Transverse colon (tissue), 4 donors: ENCODE data around the gene OTOG. TPM values are rescaled to one million over a fixed set of nuclear protein-coding genes. Genes with fewer than 3 reads are reported as not detected.

Experiments
- DNase-seq: peaks from one replicate; pipeline ENCODE4 v3.0.0-alpha.2; 2019
- H3K27ac ChIP-seq, 4 donors: fragments of 200-600 bp; sonication (generic); 2 replicates each; pipeline ENCODE4 v1.5.1; 2016 to 2018; ENCODE audit warnings: inconsistent platforms in 4 of 4
- H3K27me3 ChIP-seq: fragments of 200-600 bp; sonication (generic); 2 replicates; pipeline ENCODE4 v1.5.1; 2017; ENCODE audit warnings: inconsistent platforms
- H3K36me3 ChIP-seq, 4 donors: fragments of 200-600 bp; sonication (generic); 2 replicates each; pipeline ENCODE4 v1.5.1; 2017 to 2019; ENCODE audit warnings: inconsistent platforms in 4 of 4
- H3K4me1 ChIP-seq, 4 donors: fragments of 200-600 bp; sonication (generic); 2 replicates each; pipeline ENCODE4 v1.5.1; 2017 to 2020; ENCODE audit warnings: inconsistent platforms in 4 of 4
- H3K4me3 ChIP-seq, 4 donors: fragments of 200-600 bp; sonication (generic); 1 replicate in 1 of 4; 2 replicates in 3 of 4; pipeline versions ENCODE4 v1.5.1 to v1.6.1; 2017 to 2019; ENCODE audit warnings: inconsistent platforms in 4 of 4
- H3K9me3 ChIP-seq, 2 donors: fragments of 200-600 bp; sonication (generic); 2 replicates each; pipeline ENCODE4 v1.5.1; 2017 to 2019; ENCODE audit warnings: inconsistent platforms in 2 of 2
- EP300 ChIP-seq: sonication (generic); formaldehyde crosslinking; IDR thresholded peaks from one replicate; pipeline ENCODE4 v1.6.1; 2017; ENCODE audit warnings: antibody characterized with exemption, low read depth
- POLR2A ChIP-seq: fragments of 450-650 bp; IDR thresholded peaks from one replicate; pipeline ENCODE4 v1.6.1; 2016; ENCODE audit warnings: antibody characterized with exemption, mild to moderate bottlenecking, moderate library complexity
- POLR2AphosphoS5 ChIP-seq, 3 donors: sonication (generic); formaldehyde crosslinking; IDR thresholded peaks; one replicate each; pipeline ENCODE4 v1.6.1; 2016; ENCODE audit warnings: antibody characterized with exemption in 3 of 3
- WGBS, 2 donors: methylation state at CpG; one replicate each; pipeline ENCODE4 v1.1.5; 2018; ENCODE audit warnings: low coverage in 1 of 2; 5-methylcytosine and 5-hydroxymethylcytosine counted together
- in situ Hi-C, 4 donors: fragments of 200-750 bp; cut with MboI; loops; one replicate each; pipeline versions ENCODE4 v1.15.0 to v1.15.1; 2017; ENCODE audit warnings: low sequenced_read_pairs in 3 of 4, low pct_ligation_motif_present in 1 of 4, low pct_unique_long_range_greater_than_20kb in 1 of 4
- intact Hi-C: fragments of 100-400 bp; cut with DNase I; formaldehyde crosslinking; loops from one replicate; pipeline ENCODE4 v1.15.1; 2023; ENCODE audit warnings: low total_unique reads
- total RNA-seq, 4 donors: library from RNA; depleted of rRNA; stranded (reverse); fragments of >200 nt; gene quantifications; one replicate each; pipeline ENCODE4 v1.1.0, GENCODE V29; 2016
- TF ChIP-seq, protein P1 (sequence below), 5 experiments: fragments of 200-600 bp in 3 of 5; fragments of 450-650 bp in 2 of 5; sonication (generic) in 3 of 5; IDR thresholded peaks; 1 replicate in 2 of 5; 2 replicates in 3 of 5; pipeline ENCODE4 v1.5.1; 2016 to 2017; ENCODE audit warnings: antibody characterized with exemption in 5 of 5, inconsistent platforms in 3 of 5, mild to moderate bottlenecking in 2 of 5, moderate library complexity in 1 of 5

The OTOG gene
- total RNA-seq, 4 donors from 2014 or later: not detected

DNA sequence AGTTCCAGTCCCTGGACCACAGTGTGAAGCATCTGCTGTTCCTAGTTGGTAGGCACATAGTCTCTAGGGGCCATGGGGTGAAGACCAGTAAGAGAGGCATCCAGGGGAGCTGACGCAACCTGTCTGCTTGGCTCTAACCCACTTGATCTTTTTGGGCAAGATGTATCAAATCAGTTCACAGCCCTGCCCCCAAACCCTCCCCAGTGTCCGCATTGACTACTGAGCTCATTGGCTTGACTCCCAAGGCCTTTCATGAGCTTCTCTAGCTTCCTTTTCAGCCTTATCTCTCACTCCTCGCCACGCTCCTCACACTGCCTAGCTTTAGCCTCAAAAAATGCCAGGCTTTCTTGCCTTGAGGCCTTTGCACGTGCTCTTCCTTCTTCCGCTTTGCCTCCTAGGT, 40.7 kb upstream of the OTOG start:
- H3K9me3 ChIP-seq: no peaks in the 10 kb centered on the region
- H3K27ac ChIP-seq: no peak overlapping the region
- H3K27me3 ChIP-seq: no peaks in the 10 kb centered on the region
- H3K36me3 ChIP-seq: no peaks in the 10 kb centered on the region
- intact Hi-C loops (no loop called here), in situ Hi-C loops (loop anchor here in 3 of 4 donors (5.0 to 25.0 kb wide), 3 partner anchors 122 to 269 kb away; partner anchors contain the start of gene KCNJ11 (in 1 of the 3))
- WGBS, 2 donors: 89 to 94% methylated on average over 3 to 6 of the region's 6 CpGs
- TF ChIP-seq EP300: no peak
- TF ChIP-seq, protein P1, sequence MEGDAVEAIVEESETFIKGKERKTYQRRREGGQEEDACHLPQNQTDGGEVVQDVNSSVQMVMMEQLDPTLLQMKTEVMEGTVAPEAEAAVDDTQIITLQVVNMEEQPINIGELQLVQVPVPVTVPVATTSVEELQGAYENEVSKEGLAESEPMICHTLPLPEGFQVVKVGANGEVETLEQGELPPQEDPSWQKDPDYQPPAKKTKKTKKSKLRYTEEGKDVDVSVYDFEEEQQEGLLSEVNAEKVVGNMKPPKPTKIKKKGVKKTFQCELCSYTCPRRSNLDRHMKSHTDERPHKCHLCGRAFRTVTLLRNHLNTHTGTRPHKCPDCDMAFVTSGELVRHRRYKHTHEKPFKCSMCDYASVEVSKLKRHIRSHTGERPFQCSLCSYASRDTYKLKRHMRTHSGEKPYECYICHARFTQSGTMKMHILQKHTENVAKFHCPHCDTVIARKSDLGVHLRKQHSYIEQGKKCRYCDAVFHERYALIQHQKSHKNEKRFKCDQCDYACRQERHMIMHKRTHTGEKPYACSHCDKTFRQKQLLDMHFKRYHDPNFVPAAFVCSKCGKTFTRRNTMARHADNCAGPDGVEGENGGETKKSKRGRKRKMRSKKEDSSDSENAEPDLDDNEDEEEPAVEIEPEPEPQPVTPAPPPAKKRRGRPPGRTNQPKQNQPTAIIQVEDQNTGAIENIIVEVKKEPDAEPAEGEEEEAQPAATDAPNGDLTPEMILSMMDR (IDR thresholded peaks at IDR 0.05): no peak
- TF ChIP-seq POLR2AphosphoS5 (IDR thresholded peaks at IDR 0.05): no peak
- no peak for TF ChIP-seq POLR2A
- H3K4me3 ChIP-seq: no peak overlapping the region
- no peak for DNase-seq
- H3K4me1 ChIP-seq: no peaks in the 10 kb centered on the region

DNA sequence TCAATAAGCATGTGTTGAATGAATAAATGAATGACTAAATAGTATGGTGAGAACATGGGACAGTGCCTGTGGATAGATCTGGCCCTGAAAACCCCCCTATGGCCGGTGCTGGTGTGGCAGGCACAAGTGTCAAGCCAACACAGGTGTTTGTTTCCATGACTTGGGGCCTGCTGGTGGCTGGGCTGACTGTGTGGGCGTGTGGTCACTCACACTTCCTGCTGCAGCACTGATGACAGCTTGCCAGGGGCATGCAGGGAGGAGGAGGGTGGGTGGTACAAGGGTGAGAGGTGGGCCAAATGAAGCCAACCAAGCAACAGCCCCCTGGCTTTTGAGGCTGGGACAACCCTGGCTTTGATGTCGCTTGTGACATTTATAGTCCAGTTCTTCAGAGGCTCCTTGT, 40.1 kb upstream of the OTOG start:
- Histone ChIP-seq H3K4me3 (no peak overlapping the region), H3K36me3 (no peaks in the 10 kb centered on the region), H3K4me1 (no peaks in the 10 kb centered on the region), H3K9me3 (no peaks in the 10 kb centered on the region), H3K27me3 (no peaks in the 10 kb centered on the region), H3K27ac (no peak overlapping the region)
- TF ChIP-seq POLR2AphosphoS5 (IDR thresholded peaks at IDR 0.05) (no peak), POLR2A (no peak), EP300 (no peak)
- TF ChIP-seq, protein P1 (IDR thresholded peaks at IDR 0.05): no peak
- in situ Hi-C loops (loop anchor here in 3 of 4 donors (5.0 to 25.0 kb wide), 3 partner anchors 122 to 270 kb away; partner anchors contain the start of gene KCNJ11 (in 1 of the 3)), intact Hi-C loops (no loop called here)
- no peak for DNase-seq
- 64 to 81% methylated on average over 3 of the region's 3 CpGs for WGBS, 2 donors

DNA sequence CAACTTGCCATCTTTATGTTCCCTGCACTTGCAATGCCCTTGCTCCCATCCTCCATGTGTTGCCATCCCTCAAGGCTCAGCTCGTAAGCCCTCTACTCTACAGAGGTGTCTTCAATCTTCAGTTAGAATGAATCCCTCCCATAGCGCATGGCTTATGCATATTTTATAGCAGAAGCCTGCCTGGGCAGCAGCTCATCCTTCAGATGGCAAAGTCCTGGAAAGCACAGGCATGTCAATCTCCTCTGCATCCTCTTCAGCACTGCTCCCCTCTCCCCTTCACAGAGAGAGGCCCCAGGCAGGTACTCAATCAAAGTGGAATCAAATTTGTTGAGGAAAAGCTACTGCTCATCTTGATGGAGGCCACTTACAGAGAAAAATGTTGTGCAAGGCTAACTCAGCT, 39.3 kb upstream of the OTOG start:
- TF ChIP-seq, protein P1 (IDR thresholded peaks at IDR 0.05): no peak
- TF ChIP-seq EP300 (no peak), POLR2AphosphoS5 (IDR thresholded peaks at IDR 0.05) (no peak), POLR2A (no peak)
- Histone ChIP-seq H3K9me3 (no peaks in the 10 kb centered on the region), H3K27me3 (no peaks in the 10 kb centered on the region), H3K4me1 (no peaks in the 10 kb centered on the region), H3K36me3 (no peaks in the 10 kb centered on the region), H3K4me3 (no peak overlapping the region), H3K27ac (no peak overlapping the region)
- WGBS, 2 donors: 93% methylated on average over 2 of the region's 2 CpGs; no CpG with 5 or more reads in 1 of the 2 donors
- in situ Hi-C loops (loop anchor here in 3 of 4 donors (5.0 to 25.0 kb wide), 3 partner anchors 123 to 270 kb away; partner anchors contain the start of gene KCNJ11 (in 1 of the 3)), intact Hi-C loops (no loop called here)
- DNase-seq: no peak

DNA sequence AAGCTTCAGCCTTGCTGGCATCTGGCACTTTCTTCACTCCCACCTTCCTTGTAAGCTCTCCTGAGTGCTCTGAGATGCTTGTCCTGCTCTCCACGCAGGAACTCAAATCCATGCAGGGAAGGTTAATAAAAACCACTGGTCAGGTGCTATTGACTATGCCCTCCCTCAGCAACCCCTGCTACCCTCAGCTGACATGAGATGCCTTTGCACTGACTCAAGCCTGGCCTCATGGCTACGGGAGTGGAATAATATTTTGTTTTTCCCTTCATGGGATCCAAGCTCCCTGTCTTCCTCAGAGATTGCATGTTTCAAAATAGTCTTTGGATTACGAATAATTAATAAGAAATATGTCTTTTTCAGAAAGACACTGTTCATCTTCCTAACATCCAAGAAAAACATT, 38.8 kb upstream of the OTOG start:
- Histone ChIP-seq H3K9me3 (no peaks in the 10 kb centered on the region), H3K4me3 (no peak overlapping the region), H3K27me3 (no peaks in the 10 kb centered on the region), H3K27ac (no peak overlapping the region), H3K36me3 (no peaks in the 10 kb centered on the region), H3K4me1 (no peaks in the 10 kb centered on the region)
- TF ChIP-seq POLR2A (no peak), EP300 (no peak), POLR2AphosphoS5 (IDR thresholded peaks at IDR 0.05) (no peak)
- TF ChIP-seq, protein P1 (IDR thresholded peaks at IDR 0.05): no peak
- intact Hi-C loops (no loop called here), in situ Hi-C loops (loop anchor here in 3 of 4 donors (5.0 to 25.0 kb wide), 3 partner anchors 124 to 271 kb away; partner anchors contain the start of gene KCNJ11 (in 1 of the 3))
- no peak for DNase-seq
- 54 to 58% methylated on average over 2 to 3 of the region's 3 CpGs for WGBS, 2 donors
